BLaER1 (cell line): ENCODE results near the gene MACF1.

Experiments
- H3K27ac ChIP-seq: shearing (Covaris generic); formaldehyde crosslinking; 2 replicates; pipeline ENCODE4 v1.8.1; 2022
- H3K27me3 ChIP-seq: shearing (Covaris generic); formaldehyde crosslinking; 2 replicates; pipeline ENCODE4 v1.8.1; 2022
- H3K36me3 ChIP-seq: shearing (Covaris generic); formaldehyde crosslinking; 2 replicates; pipeline ENCODE4 v1.8.1; 2022
- H3K4me1 ChIP-seq: shearing (Covaris generic); formaldehyde crosslinking; 2 replicates; pipeline ENCODE4 v1.8.1; 2022
- H3K4me2 ChIP-seq: shearing (Covaris generic); formaldehyde crosslinking; 2 replicates; pipeline ENCODE4 v1.8.1; 2022
- H3K4me3 ChIP-seq: shearing (Covaris generic); formaldehyde crosslinking; 2 replicates; pipeline ENCODE4 v1.8.1; 2022
- H3K9ac ChIP-seq: shearing (Covaris generic); formaldehyde crosslinking; 2 replicates; pipeline ENCODE4 v1.8.1; 2022
- H3K9me3 ChIP-seq: shearing (Covaris generic); formaldehyde crosslinking; 2 replicates; pipeline ENCODE4 v1.8.1; 2022
- H4K20me1 ChIP-seq: shearing (Covaris generic); formaldehyde crosslinking; 2 replicates; pipeline ENCODE4 v1.8.1; 2022
- Cebpa-rat ChIP-seq: shearing (Covaris generic); IDR thresholded peaks from 2 replicates; pipeline ENCODE4 v1.8.1; 2022

MACF1 gene

DNA sequence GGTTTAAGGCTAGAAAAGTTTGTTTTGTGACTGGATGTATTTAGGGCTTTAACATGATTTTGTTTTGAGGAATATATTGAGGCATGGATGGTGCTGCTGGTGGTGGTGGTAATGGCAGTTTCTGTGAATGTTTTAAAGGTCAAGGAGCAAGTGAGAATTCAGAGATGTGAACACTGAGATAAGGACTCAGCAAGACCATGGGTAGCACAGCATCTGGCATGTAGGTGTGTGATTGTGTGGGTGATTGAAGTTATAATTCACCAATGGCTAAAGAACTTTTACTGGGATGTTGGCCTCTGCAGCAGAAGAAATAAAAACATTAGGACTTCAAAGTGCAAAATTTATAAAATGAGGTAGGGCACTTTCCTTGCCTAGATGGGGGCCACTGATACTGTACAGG, 65.9 kb downstream of the MACF1 start:
- H3K9ac ChIP-seq = peak overlapping the region; percentile 62
- peaks cover 11% of the 10 kb centered on the region for H3K36me3 ChIP-seq
- no peaks in the 10 kb centered on the region for H3K9me3 ChIP-seq
- H3K27ac ChIP-seq = peak overlapping the region; percentile 83
- H3K4me2 ChIP-seq = peak overlapping the region; percentile 90
- peak overlapping the region; percentile 56 for H3K4me3 ChIP-seq
- peaks cover 96% of the 10 kb centered on the region for H3K4me1 ChIP-seq
- no peaks in the 10 kb centered on the region for H3K27me3 ChIP-seq
- TF ChIP-seq Cebpa-rat = no peak
- H4K20me1 ChIP-seq = peaks cover 84% of the 10 kb centered on the region

DNA sequence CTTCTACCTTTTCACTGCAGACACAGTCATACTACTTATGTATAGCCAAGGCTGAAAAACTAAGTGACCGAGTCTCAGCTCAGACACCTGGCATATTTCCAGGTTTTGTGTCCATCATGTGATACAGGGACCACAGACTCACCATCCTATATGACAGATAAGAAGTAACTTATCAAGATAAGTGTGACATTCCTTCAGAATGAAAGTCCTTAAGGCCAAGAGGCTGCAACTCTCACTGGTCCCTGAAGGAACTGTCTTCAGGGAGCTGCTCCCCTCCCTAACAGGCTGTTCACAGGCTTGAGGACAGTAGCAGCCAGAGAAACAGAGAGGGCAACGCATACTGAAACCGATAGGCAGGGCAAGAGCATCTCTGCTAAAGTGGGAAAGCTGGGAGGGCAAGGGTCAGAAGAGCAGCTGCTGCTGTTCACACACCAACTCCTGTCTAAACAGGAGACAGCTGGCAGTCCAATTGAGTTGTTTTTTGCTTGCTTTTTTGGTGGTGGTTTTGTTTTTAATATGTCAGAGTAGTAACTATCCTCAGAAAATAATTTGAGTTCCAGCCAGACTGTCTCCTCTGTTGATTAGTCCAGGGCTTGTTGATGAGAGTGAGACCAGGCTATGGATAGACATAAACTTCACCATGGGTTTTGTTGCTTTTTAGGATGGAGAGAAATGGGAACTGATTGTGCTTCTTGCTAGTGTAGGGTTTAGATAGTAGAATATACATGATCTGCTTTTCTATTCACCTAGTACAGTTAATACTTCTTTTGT, 67.7 kb downstream of the MACF1 start:
- Histone ChIP-seq H3K4me2 (peak overlapping the region; percentile 90), H4K20me1 (peaks cover 80% of the 10 kb centered on the region), H3K4me1 (peaks cover 86% of the 10 kb centered on the region), H3K36me3 (peaks cover 22% of the 10 kb centered on the region), H3K9me3 (no peaks in the 10 kb centered on the region), H3K9ac (peak overlapping the region; percentile 44), H3K27me3 (no peaks in the 10 kb centered on the region), H3K27ac (peak overlapping the region; percentile 83), H3K4me3 (no peak overlapping the region)
- TF ChIP-seq Cebpa-rat = no peak

DNA sequence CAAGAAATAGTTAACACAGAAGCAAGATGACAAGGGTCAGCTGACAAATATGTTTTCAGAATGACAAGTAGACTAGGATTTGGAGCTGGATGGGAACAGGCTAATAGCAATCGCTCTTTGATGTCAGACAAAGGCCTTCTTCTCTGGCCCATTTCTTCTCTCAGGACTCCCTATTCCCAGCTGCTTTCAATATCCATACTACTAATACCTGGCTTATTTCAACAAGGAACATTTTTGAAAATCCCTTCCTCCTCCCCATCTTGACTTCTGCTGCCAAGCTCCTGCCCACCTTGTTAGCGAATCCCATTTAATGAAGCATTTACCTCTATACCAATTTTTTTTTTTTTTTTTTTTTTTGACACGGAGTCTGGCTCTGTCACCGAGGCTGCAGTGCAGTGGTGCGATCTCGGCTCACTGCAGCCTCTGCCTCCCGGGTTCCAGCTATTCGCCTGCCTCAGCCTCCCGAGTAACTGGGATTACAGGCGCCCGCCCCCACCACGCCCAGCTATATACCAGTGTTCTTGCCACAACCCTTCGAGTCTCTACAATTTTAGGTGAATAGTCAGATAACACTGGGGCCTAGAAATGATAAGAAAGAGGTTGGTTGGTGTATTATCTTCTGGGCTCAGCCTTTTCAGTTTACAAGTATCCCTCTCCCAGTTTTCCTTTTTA, 68.4 kb downstream of the MACF1 start:
- no peak for TF ChIP-seq Cebpa-rat
- Histone ChIP-seq H3K4me3 (no peak overlapping the region), H3K9me3 (no peaks in the 10 kb centered on the region), H3K4me1 (peaks cover 85% of the 10 kb centered on the region), H3K36me3 (peaks cover 22% of the 10 kb centered on the region), H3K4me2 (peak overlapping the region; percentile 90), H3K27me3 (no peaks in the 10 kb centered on the region), H3K27ac (peak overlapping the region; percentile 83), H3K9ac (no peak overlapping the region), H4K20me1 (peaks cover 84% of the 10 kb centered on the region)

DNA sequence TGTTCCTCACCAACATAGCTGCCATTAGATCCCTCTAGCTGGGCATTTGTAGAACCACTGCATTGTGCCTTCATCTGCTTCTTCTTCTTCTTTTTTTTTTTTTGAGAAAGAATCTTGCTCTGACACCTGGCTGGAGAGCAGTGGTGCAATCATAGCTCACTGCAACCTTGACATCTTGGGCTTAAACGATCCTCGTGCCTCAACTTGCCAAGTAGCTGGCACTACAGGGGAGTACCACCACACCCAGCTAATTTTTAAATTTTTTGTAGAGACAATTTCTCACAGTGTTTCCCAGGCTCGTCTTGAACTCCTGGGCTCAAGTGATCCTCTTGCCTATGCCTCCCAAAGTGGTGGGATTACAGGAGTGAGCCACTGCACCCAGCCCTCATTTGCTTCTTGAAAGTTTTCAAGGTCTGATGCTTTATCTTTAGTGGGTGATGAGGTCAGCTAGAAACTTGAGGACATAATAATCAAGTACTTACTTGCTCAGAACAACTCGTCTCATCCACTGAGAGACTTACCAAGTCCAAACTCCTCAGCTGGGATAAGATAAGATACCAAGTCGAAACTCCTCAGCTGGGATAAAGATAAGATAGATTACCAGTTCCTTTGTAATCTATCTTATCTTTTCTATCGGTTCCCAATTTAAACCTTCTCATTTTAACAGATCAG, 71.5 kb downstream of the MACF1 start:
- H3K4me3 ChIP-seq = no peak overlapping the region
- H3K36me3 ChIP-seq = peaks cover 29% of the 10 kb centered on the region
- H3K27ac ChIP-seq = no peak overlapping the region; the same call in 1 of the 2 replicates
- peaks cover 85% of the 10 kb centered on the region for H4K20me1 ChIP-seq
- H3K4me1 ChIP-seq = peaks cover 64% of the 10 kb centered on the region
- H3K4me2 ChIP-seq = no peak overlapping the region
- H3K9me3 ChIP-seq = no peaks in the 10 kb centered on the region
- H3K27me3 ChIP-seq = no peaks in the 10 kb centered on the region
- H3K9ac ChIP-seq = no peak overlapping the region
- TF ChIP-seq Cebpa-rat = no peak

DNA sequence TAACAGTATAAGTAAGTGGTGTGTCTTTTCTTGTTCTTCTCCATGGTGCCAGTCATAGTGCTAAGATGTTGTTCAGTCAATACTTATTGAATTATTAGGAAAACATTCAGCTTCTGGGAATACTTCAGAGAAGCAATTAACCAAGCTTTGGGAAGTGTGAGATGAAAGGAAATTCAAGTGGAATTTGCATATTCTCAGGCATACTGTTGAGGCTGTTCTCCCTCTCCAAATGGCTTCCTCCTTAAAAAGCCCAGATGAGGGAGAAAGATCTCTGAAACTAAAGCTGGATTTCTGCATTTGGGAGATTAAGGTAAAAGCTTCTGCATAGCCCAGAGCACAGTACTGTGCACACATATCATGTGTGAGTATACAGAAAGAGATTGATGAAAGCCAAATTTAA, 73.4 kb downstream of the MACF1 start:
- Histone ChIP-seq H3K4me2 (no peak overlapping the region), H3K4me1 (peaks cover 56% of the 10 kb centered on the region), H3K9ac (no peak overlapping the region), H3K9me3 (no peaks in the 10 kb centered on the region), H3K27me3 (no peaks in the 10 kb centered on the region), H3K4me3 (no peak overlapping the region), H4K20me1 (peaks cover 77% of the 10 kb centered on the region), H3K27ac (no peak overlapping the region), H3K36me3 (peaks cover 42% of the 10 kb centered on the region)
- TF ChIP-seq Cebpa-rat = no peak

DNA sequence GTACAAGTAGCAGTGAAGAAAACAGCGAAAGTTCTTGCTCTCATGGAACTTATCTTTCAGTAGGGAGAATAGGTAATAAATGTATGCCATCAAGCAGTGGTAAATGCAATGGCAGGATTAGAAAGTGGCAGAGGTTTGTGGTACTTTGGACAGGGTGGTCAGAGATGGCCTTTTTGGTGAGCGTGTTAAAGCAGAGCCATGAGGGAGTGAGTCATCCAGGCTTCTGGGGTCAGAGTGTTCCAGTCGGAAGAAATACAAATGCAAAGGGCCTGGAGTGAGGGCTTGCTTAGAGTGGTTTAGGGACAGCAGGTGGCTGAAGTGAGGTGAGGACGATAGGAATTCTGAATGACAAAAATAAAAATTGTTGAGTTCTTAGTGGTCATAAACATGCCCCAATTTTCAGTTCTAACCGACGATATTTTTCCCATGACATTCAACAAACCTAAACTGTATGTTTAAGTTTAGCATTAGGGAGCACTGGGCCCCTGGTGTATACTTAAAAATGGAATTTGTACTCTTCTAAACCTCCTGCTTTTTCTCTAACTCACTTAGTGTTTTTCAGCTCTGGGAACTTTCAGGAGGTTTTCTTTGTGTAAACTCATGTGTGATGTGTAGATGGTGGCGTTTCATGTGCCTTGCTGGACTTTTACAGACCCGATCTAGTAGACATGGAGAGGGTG, 78.2 kb downstream of the MACF1 start:
- Histone ChIP-seq H3K27me3 (no peaks in the 10 kb centered on the region), H3K27ac (peak overlapping the region; percentile 38), H3K9ac (peak overlapping the region; percentile 20), H3K4me1 (peaks cover 55% of the 10 kb centered on the region), H4K20me1 (peaks cover 42% of the 10 kb centered on the region), H3K36me3 (peaks cover 68% of the 10 kb centered on the region), H3K4me2 (peak overlapping the region; percentile 65), H3K4me3 (no peak overlapping the region), H3K9me3 (no peaks in the 10 kb centered on the region)
- TF ChIP-seq Cebpa-rat = no peak

DNA sequence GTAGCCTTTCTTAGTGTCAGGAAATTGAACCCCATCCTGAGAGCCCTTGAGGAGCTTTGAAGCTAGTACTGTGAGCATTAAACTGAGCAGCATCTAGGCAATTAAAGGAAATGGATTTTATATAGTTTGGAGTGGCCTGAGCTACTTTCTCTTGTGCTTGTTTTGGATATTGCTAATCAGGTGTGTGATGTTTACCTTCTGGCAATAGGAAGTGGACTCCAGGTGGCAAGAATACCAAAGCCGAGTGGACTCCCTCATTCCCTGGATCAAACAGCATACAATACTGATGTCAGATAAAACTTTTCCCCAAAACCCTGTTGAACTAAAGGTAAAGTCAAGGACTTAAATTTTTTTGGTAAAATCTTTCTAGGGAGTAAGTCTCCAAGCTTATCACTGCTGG, 79.4 kb downstream of the MACF1 start:
- peaks cover 45% of the 10 kb centered on the region for H3K4me1 ChIP-seq

DNA sequence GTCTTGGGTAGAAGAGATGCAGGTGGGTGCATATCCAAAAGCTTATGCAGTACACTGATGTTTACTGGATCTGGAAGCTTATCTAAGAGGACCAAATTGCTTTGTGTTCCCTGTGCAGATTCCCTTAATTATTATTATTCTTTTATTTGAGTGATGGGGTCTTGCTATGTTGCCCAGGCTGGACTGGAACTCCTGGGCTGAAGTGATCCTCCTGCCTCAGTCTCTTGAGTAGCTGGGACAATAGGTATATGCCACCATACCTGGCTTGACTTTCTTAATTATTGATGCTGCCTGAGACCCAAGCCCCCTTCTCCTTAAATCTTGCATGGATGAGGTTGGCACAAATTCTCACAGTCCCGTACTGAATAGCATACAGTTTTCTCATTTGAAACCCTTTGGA, 83.0 kb downstream of the MACF1 start:
- H3K4me2 ChIP-seq = no peak overlapping the region
- H4K20me1 ChIP-seq = 0 out of 2 replicates have a peak, but pooled peaks cover under 1% of the 10 kb centered on the region
- peaks cover 35% of the 10 kb centered on the region for H3K4me1 ChIP-seq
- no peak overlapping the region for H3K9ac ChIP-seq
- H3K4me3 ChIP-seq = no peak overlapping the region
- no peak overlapping the region for H3K27ac ChIP-seq
- H3K9me3 ChIP-seq = no peaks in the 10 kb centered on the region
- TF ChIP-seq Cebpa-rat = no peak
- no peaks in the 10 kb centered on the region for H3K27me3 ChIP-seq
- peaks cover 99% of the 10 kb centered on the region for H3K36me3 ChIP-seq

More for the DNA sequence above, 79.4 kb downstream of the MACF1 start:
- TF ChIP-seq Cebpa-rat = no peak
- no peaks in the 10 kb centered on the region for H3K9me3 ChIP-seq
- peaks cover 80% of the 10 kb centered on the region for H3K36me3 ChIP-seq
- 0 out of 2 replicates have a peak overlapping the region, but pooled peaks have one; percentile 20 for H3K9ac ChIP-seq
- H3K27ac ChIP-seq = peak overlapping the region; percentile 38; the same call in 1 of the 2 replicates
- peaks cover 31% of the 10 kb centered on the region for H4K20me1 ChIP-seq
- H3K4me3 ChIP-seq = no peak overlapping the region
- H3K4me2 ChIP-seq = peak overlapping the region; percentile 65
- no peaks in the 10 kb centered on the region for H3K27me3 ChIP-seq

DNA sequence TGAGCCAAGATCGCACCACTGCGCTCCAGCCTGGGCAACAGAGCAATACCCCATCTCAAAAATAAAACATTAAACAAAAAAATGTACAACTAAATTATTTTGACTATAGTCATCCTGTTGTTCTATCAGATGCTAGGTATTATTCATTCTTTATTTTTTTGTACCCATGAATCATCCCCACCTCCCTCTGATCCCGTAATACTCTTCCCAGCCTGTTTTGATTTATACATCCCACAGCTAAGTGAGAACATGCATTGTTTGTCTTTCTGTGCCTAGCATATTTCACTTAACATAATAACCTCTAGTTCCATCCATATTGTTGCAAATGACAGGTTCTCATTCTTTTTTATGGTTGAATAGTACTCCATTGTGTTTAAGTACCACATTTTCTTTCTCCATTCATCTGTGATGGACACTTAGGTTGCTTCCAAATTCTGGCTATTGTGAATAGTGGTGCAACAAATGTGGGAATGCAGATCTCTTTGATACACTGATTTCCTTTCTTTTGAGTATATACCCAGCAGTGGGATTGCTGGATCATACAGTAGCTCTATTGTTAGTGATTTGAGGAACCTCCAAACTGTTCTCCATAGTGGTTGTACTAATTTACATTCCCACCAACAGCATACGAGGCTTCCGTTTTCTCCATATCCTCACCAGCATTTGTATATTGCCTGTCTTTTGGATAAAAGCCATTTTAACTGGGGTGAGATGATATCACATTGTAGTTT, 84.4 kb downstream of the MACF1 start:
- Histone ChIP-seq H4K20me1 (no peaks in the 10 kb centered on the region), H3K27me3 (no peaks in the 10 kb centered on the region), H3K4me3 (no peak overlapping the region), H3K4me1 (peaks cover 21% of the 10 kb centered on the region), H3K9me3 (no peaks in the 10 kb centered on the region), H3K9ac (no peak overlapping the region), H3K36me3 (peaks cover 99% of the 10 kb centered on the region), H3K4me2 (no peak overlapping the region), H3K27ac (no peak overlapping the region)
- TF ChIP-seq Cebpa-rat = no peak
